Superior temporal gyrus (tissue), 1 donor: Measurements from ENCODE around the gene CACNB4.
A peak's percentile ranks its signal among the peaks of the same experiment; 100 is the strongest.
"Not testable (repeated sequence)": the region's sequence is repeated elsewhere in the genome, so short reads cannot be mapped to it uniquely, and the experiment has no call there.

ENCODE experiments used
- DNase-seq: peaks from one replicate; pipeline ENCODE4 v3.0.0-alpha.2; 2016; ENCODE audit errors: extremely low spot score

The CACNB4 gene

GRCh38 chr2:152019732-152020131 is 79.1 kb downstream of the CACNB4 start:
- DNase-seq: no peak

- no peak for DNase-seq
Observed at GRCh38 chr2:152016181-152017120, 82.4 kb downstream of the CACNB4 start.

- no peak for DNase-seq
Observed at GRCh38 chr2:152015552-152015951, 83.3 kb downstream of the CACNB4 start.

DNA sequence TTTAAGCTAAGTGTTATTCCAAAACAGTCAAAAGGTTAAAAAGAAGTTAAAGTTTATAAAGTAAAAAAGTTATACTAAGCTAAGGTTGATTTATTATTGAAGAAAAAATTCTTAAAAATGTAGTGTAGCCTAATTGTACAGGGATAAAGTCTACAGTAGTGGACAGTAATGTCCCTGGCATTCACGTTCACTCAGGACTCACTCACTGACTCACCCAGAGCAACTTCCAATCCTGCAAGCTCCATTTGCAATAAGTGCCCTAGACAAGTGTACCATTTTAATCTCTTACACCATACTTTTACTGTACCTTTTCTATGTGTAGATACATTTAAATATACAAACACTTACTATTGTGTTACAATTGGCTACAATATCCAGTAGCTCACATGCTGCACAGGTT is 86.1 kb downstream of the CACNB4 start:
- no peak for DNase-seq

- no peak for DNase-seq
Observed at GRCh38 chr2:152011724-152012123, 87.1 kb downstream of the CACNB4 start.

DNA sequence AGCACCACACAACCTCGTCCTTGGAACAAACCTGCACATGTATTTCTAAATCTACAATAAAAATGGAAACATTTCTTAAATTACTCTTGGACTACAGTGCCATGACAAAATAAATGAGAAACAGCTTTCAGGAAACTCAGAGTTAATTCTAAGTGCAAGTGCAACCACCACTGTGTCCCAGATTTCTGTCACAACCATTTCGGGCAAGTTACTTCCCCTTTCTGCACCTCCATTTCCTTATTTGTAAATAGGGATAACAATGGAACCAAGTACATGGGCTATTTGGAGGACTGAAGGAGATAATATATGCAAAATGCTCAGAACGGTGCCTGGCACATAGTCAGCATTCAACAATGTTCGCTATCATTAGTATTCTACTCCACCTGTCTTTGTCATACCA is 93.2 kb downstream of the CACNB4 start:
- DNase-seq: no peak

DNA sequence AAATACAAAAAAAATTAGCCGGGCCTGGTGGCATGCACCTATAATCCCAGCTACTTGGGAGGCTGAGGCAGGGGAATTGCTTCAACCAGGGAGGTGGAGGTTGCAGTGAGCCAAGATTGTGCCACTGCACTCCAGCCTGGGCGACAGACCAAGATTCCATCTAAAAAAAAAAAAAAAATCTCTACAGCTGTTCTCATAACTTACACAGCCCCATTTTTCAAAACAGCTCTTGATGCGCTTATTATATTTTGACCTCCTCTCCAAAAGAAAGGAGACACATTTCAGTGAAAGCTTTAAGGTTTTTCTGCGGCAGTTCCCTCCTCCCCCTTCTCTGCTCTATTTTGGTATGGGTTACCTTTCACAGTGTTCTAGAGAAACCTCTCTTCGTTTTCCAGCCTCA is 95.6 kb downstream of the CACNB4 start:
- not testable (repeated sequence) for DNase-seq

- peak; percentile 46 for DNase-seq
Observed at GRCh38 chr2:151999053-151999452, 99.8 kb downstream of the CACNB4 start.

- DNase-seq: no peak
Observed at GRCh38 chr2:151996243-151997003, 102.4 kb downstream of the CACNB4 start.

DNA sequence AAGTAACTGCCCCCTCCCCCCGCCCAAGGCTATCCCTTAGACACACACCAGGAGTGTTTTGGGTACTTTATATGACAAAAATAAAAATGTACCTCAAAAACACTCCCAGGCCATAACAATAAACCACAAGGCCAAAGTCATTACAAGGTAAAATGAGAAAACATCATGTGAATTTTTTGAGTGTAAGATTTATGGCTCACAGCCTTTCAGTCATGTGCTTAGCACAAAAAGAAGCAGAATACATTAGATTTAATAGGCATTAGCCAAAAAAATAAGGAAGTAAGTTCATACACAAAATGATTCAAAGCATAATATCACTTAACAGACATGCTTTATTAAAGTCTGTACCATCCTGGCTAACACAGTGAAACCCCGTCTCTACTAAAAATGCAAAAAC is 103.7 kb downstream of the CACNB4 start:
- no peak for DNase-seq

- not testable (repeated sequence) for DNase-seq
Observed at GRCh38 chr2:151994178-151994577, 104.7 kb downstream of the CACNB4 start.

- DNase-seq: no peak
Observed at GRCh38 chr2:151991010-151991409, 107.8 kb downstream of the CACNB4 start.

- DNase-seq: no peak
Observed at GRCh38 chr2:151989378-151989777, 109.5 kb downstream of the CACNB4 start.

GRCh38 chr2:151987484-151987883 is 111.4 kb downstream of the CACNB4 start:
- DNase-seq: no peak

- no peak for DNase-seq
Observed at GRCh38 chr2:151984424-151985083, 114.3 kb downstream of the CACNB4 start.

GRCh38 chr2:151983221-151983620 is 115.6 kb downstream of the CACNB4 start:
- DNase-seq: no peak

- no peak for DNase-seq
Observed at GRCh38 chr2:151981886-151982285, 117.0 kb downstream of the CACNB4 start.

DNA sequence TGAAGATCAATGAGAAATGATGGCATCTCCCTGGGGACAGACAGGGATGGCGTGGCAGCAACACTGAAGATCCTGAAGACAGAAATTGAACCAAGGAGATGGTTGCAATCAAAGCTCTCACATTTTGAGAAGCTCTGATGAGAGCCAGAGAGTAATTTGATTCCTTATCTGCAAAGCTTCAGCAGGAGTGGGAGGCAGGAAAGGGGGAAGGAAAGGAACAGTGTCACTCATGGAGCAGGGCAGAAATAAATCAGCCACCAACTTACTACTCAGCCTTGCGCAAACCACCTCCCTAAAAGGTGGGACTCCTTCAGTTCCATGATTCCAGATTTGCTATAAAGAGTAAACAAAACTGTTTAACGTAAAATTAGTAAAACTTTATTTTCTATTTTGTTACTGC is 119.2 kb downstream of the CACNB4 start:
- DNase-seq: no peak

GRCh38 chr2:151978709-151979108 is 120.1 kb downstream of the CACNB4 start:
- no peak for DNase-seq

DNA sequence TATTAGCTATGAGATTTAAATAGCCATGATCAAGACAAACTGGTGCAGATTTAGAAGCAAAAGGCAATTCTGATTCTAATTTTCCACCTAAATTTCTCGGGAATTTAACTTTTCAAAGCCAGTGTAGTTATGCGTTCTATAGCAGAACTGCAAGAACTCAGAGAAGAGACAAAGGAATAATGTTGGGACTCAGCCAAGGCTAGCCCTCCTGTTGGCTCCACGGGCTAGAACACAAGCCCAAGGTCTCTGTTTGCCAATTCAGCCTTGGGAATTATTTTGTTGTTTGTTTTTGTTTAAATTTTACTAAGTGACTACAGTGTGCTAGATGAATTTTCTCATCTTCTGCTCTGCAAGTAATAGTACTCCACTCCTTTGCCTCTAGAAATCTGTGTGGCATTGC is 121.2 kb downstream of the CACNB4 start:
- DNase-seq: no peak

- no peak for DNase-seq
Observed at GRCh38 chr2:151976945-151977353, 121.9 kb downstream of the CACNB4 start.
